Vagina (tissue), 2 donors: ENCODE measurements around the gene KCNH1.

ENCODE experiments used
- POLR2A ChIP-seq, 2 donors: fragments of 450-650 bp; IDR thresholded peaks; one replicate each; pipeline ENCODE4 v1.6.1; 2017; ENCODE audit warnings: antibody characterized with exemption in 2 of 2, mild to moderate bottlenecking in 2 of 2, moderate library complexity in 2 of 2
- TF ChIP-seq, protein P1 (sequence below), 3 experiments: fragments of 450-650 bp in 2 of 3; fragments of 200-600 bp in 1 of 3; sonication (generic) in 1 of 3; IDR thresholded peaks; one replicate each; pipeline ENCODE4 v1.5.1; 2017 to 2019; ENCODE audit warnings: antibody characterized with exemption in 3 of 3, mild to moderate bottlenecking in 2 of 3, moderate library complexity in 2 of 3

DNA sequence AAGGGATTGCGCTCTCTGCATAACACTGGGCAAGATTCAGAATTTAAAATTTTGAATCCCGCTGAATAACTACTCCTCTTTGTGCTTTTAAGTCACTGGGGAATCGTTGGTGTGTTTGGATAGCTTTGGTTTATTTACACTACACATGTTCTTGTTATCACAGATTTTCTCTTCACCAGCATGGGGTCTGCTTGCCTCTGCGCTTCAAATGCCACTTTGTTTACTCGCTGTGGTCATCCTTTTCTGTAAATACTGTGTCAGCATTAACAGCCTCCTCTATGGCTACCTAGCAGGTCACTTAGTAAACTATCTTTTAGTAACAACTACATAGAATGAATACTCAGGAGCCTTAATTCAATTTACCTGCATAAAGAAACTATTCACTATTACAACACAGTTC is 14.4 kb upstream of the KCNH1 start:
- TF ChIP-seq, protein P1, sequence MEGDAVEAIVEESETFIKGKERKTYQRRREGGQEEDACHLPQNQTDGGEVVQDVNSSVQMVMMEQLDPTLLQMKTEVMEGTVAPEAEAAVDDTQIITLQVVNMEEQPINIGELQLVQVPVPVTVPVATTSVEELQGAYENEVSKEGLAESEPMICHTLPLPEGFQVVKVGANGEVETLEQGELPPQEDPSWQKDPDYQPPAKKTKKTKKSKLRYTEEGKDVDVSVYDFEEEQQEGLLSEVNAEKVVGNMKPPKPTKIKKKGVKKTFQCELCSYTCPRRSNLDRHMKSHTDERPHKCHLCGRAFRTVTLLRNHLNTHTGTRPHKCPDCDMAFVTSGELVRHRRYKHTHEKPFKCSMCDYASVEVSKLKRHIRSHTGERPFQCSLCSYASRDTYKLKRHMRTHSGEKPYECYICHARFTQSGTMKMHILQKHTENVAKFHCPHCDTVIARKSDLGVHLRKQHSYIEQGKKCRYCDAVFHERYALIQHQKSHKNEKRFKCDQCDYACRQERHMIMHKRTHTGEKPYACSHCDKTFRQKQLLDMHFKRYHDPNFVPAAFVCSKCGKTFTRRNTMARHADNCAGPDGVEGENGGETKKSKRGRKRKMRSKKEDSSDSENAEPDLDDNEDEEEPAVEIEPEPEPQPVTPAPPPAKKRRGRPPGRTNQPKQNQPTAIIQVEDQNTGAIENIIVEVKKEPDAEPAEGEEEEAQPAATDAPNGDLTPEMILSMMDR (IDR thresholded peaks at IDR 0.05), result no peak
- TF ChIP-seq POLR2A (IDR thresholded peaks at IDR 0.05), result no peak
